Caco-2 (cell line): Measurements from ENCODE around the gene TRIM9. TPM values are rescaled to one million over a fixed set of nuclear protein-coding genes. Genes with fewer than 3 reads are reported as not detected.

Experiments used
- BruUV-seq: library from RNA; stranded (reverse); fragments of 400-500 nt; replicated peaks from 2 replicates; lab custom pipeline; 2021; lab: Mats Ljungman, UMichigan
- CTCF ChIA-PET: fragments of 300-600 bp; sonication (Branson Sonifier 250); formaldehyde crosslinking; loops from one replicate; lab custom pipeline; 2022; ENCODE audit warnings: antibody characterized with exemption; lab: Charles Lee
- POLR2A ChIA-PET: fragments of 300-600 bp; sonication (Branson Sonifier 250); formaldehyde crosslinking; loops from one replicate; lab custom pipeline; 2022; ENCODE audit warnings: antibody characterized with exemption; lab: Charles Lee
- DNase-seq, 2 experiments: peaks; one replicate each; pipeline versions ENCODE4 v3.0.0 to v3.0.0-alpha.2; 2020 to 2022
- H3K27me3 ChIP-seq: replicated peaks from 2 replicates; pipeline ENCODE4 v1.6.0; 2011; ENCODE audit warnings: low read length; ENCODE audit not compliant: control insufficient read depth, insufficient read depth
- H3K36me3 ChIP-seq: 2 replicates; pipeline ENCODE4 v1.5.1; 2011; ENCODE audit warnings: low read length; ENCODE audit not compliant: control insufficient read depth, insufficient read depth
- H3K4me1 ChIP-seq: fragments of 250-450 bp; sonication (Bioruptor Pico); 2 replicates; pipeline ENCODE4 v1.5.1; 2020; ENCODE audit warnings: mild to moderate bottlenecking
- H3K4me3 ChIP-seq: 2 replicates; pipeline ENCODE4 v1.5.1; 2011; ENCODE audit warnings: low read depth, mild to moderate bottlenecking, control low read depth, low read length
- H3K9me3 ChIP-seq: fragments of 250-450 bp; sonication (Bioruptor Pico); 2 replicates; pipeline ENCODE4 v1.5.1; 2020; ENCODE audit warnings: mild to moderate bottlenecking, moderate library complexity
- H3K27ac Mint-ChIP-seq: one replicate; pipeline ENCODE4 v1.8.0; 2022; ENCODE audit warnings: mixed read lengths; ENCODE audit not compliant: unreplicated experiment
- H3K27me3 Mint-ChIP-seq: one replicate; pipeline ENCODE4 v1.8.0; 2022; ENCODE audit warnings: mixed read lengths; ENCODE audit not compliant: insufficient read depth, unreplicated experiment
- H3K36me3 Mint-ChIP-seq: one replicate; pipeline ENCODE4 v1.8.0; 2022; ENCODE audit warnings: mild to moderate bottlenecking, mixed read lengths; ENCODE audit not compliant: insufficient read depth, unreplicated experiment
- H3K4me1 Mint-ChIP-seq: one replicate; pipeline ENCODE4 v1.8.0; 2022; ENCODE audit warnings: low read depth, mixed read lengths; ENCODE audit not compliant: unreplicated experiment
- H3K4me3 Mint-ChIP-seq: one replicate; pipeline ENCODE4 v1.8.0; 2022; ENCODE audit warnings: mild to moderate bottlenecking, moderate library complexity, mixed read lengths; ENCODE audit not compliant: unreplicated experiment
- H3K9me3 Mint-ChIP-seq: one replicate; pipeline ENCODE4 v1.8.0; 2022; ENCODE audit warnings: mixed read lengths; ENCODE audit not compliant: unreplicated experiment
- CTCF ChIP-seq, 2 experiments: fragments of 200-600 bp in 1 of 2; IDR thresholded peaks; 1 replicate in 1 of 2; 2 replicates in 1 of 2; pipeline versions ENCODE4 v1.5.1 to v1.8.0; 2011 to 2022; ENCODE audit warnings: antibody characterized with exemption in 1 of 2, control low read depth in 1 of 2, inconsistent platforms in 1 of 2, low read depth in 1 of 2, low read length in 1 of 2, mild to moderate bottlenecking in 1 of 2, moderate library complexity in 1 of 2; ENCODE audit not compliant: insufficient read depth in 1 of 2, severe bottlenecking in 1 of 2, unreplicated experiment in 1 of 2
- intact Hi-C: fragments of 100-400 bp; cut with micrococcal nuclease; formaldehyde crosslinking; loops from one replicate; pipeline ENCODE4 v1.10.0; 2022; ENCODE audit not compliant: unreplicated experiment
- total RNA-seq: library from RNA; stranded (reverse); gene quantifications from 2 replicates; pipeline ENCODE4 v1.2.3, GENCODE V29; 2022

Gene TRIM9
- total RNA-seq, 1 experiment from 2014 or later, result 2.7 TPM

GRCh38 chr14:51079085-51079484 lies 15.8 kb downstream of the TRIM9 start:
- no peak for DNase-seq
- TF ChIP-seq CTCF (IDR thresholded peaks at IDR 0.05; ENCODE audit: insufficient read depth in 1 of 2, low read depth in 1 of 2, low read length in 1 of 2, severe bottlenecking in 1 of 2, unreplicated experiment in 1 of 2), result no peak
- Histone ChIP-seq H3K36me3 (no peaks in the 10 kb centered on the region), H3K9me3 (no peaks in the 10 kb centered on the region), H3K4me1 (no peaks in the 10 kb centered on the region), H3K27me3 (no peaks in the 10 kb centered on the region), H3K4me3 (no peak overlapping the region)
- Mint-ChIP-seq H3K36me3 (no peaks in the 10 kb centered on the region), H3K27me3 (no peaks in the 10 kb centered on the region), H3K4me3 (no peak overlapping the region), H3K27ac (no peak overlapping the region), H3K9me3 (no peaks in the 10 kb centered on the region), H3K4me1 (peaks cover 12% of the 10 kb centered on the region)
- BruUV-seq, result no TSS peak
- ChIA-PET POLR2A (no interaction called here), CTCF (no interaction called here)
- intact Hi-C loops, result no loop called here

GRCh38 chr14:51074701-51075385 lies 20.1 kb downstream of the TRIM9 start:
- ChIA-PET POLR2A (no interaction called here), CTCF (no interaction called here)
- Mint-ChIP-seq H3K36me3 (no peaks in the 10 kb centered on the region), H3K4me3 (no peak overlapping the region), H3K9me3 (no peaks in the 10 kb centered on the region), H3K27ac (no peak overlapping the region), H3K4me1 (peaks cover 12% of the 10 kb centered on the region), H3K27me3 (no peaks in the 10 kb centered on the region)
- DNase-seq, result no peak
- Histone ChIP-seq H3K4me1 (no peaks in the 10 kb centered on the region), H3K27me3 (no peaks in the 10 kb centered on the region), H3K36me3 (no peaks in the 10 kb centered on the region), H3K4me3 (no peak overlapping the region), H3K9me3 (no peaks in the 10 kb centered on the region)
- no peak for TF ChIP-seq CTCF (IDR thresholded peaks at IDR 0.05; ENCODE audit: insufficient read depth in 1 of 2, low read depth in 1 of 2, low read length in 1 of 2, severe bottlenecking in 1 of 2, unreplicated experiment in 1 of 2)
- no TSS peak for BruUV-seq
- intact Hi-C loops, result no loop called here

DNA sequence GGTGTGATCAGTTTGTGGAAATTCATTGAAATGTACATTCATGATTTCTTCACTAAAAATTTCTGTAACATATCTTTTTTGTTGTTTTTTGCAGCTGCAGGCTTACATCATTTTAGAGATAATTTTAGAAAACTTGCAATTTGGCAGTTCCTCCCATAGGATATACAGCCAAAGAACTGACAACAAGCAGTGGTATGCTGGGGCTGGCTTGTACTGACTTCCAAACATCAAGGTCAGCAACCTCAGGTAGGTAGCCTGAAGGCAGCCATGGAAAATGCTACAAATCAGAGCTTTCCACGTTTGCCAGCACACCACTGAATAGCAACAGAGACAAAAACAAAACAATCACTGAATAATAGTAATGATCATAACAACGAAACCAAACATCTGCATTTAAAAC lies 21.2 kb downstream of the TRIM9 start:
- no peaks in the 10 kb centered on the region for H3K27me3 ChIP-seq
- Mint-ChIP-seq H3K36me3 (no peaks in the 10 kb centered on the region), H3K4me1 (peaks cover 12% of the 10 kb centered on the region), H3K27ac (no peak overlapping the region), H3K4me3 (no peak overlapping the region), H3K27me3 (no peaks in the 10 kb centered on the region), H3K9me3 (no peaks in the 10 kb centered on the region)
- H3K36me3 ChIP-seq, result no peaks in the 10 kb centered on the region
- BruUV-seq, result no TSS peak
- ChIA-PET POLR2A (no interaction called here), CTCF (no interaction called here)
- no peak for DNase-seq
- intact Hi-C loops, result no loop called here
- no peak overlapping the region for H3K4me3 ChIP-seq
- no peak for TF ChIP-seq CTCF (IDR thresholded peaks at IDR 0.05; ENCODE audit: insufficient read depth in 1 of 2, low read depth in 1 of 2, low read length in 1 of 2, severe bottlenecking in 1 of 2, unreplicated experiment in 1 of 2)
- H3K4me1 ChIP-seq, result no peaks in the 10 kb centered on the region
- H3K9me3 ChIP-seq, result no peaks in the 10 kb centered on the region
